Right lobe of liver (tissue), 4 donors: ENCODE measurements around the gene SECISBP2.

Experiments
- CTCF ChIP-seq, 4 donors: fragments of 200-600 bp in 3 of 4; fragments of 450-650 bp in 1 of 4; IDR thresholded peaks; one replicate each; pipeline versions ENCODE4 v1.5.1 to v1.8.0; 2016 to 2022; ENCODE audit warnings: antibody characterized with exemption in 4 of 4, mild to moderate bottlenecking in 2 of 4
- POLR2A ChIP-seq: fragments of 450-650 bp; IDR thresholded peaks from one replicate; pipeline ENCODE4 v1.6.1; 2017; ENCODE audit warnings: antibody characterized with exemption, mild to moderate bottlenecking
- donor health status: DM: no; HTN: no; CAD: no.
- donor health status: DM: no; HTN: no; CAD: no.
- donor health status: DM: no; HTN: yes; CAD: no.

GRCh38 chr9:89349607-89350006, 31.3 kb downstream of the SECISBP2 start:
- TF ChIP-seq POLR2A (no peak), CTCF (IDR thresholded peaks at IDR 0.05) (no peak)
